Prostate gland (tissue), 2 donors: ENCODE data around the gene HOXA3.

ENCODE experiments used
- CTCF ChIP-seq, 4 experiments: fragments of 200-600 bp in 2 of 4; fragments of 450-650 bp in 2 of 4; sonication (generic) in 2 of 4; IDR thresholded peaks; 1 replicate in 3 of 4; 2 replicates in 1 of 4; pipeline ENCODE4 v1.5.1; 2016 to 2019; ENCODE audit warnings: antibody characterized with exemption in 4 of 4, mild to moderate bottlenecking in 2 of 4, moderate library complexity in 2 of 4
- POLR2A ChIP-seq: fragments of 450-650 bp; IDR thresholded peaks from one replicate; pipeline ENCODE4 v1.6.1; 2016; ENCODE audit warnings: antibody characterized with exemption, mild to moderate bottlenecking

GRCh38 chr7:27088002-27088922 is 64.1 kb downstream of the HOXA3 start:
- TF ChIP-seq POLR2A: no peak
- TF ChIP-seq CTCF (IDR thresholded peaks at IDR 0.05): no peak
